GM12878 (cell line): ENCODE results near the gene NSUN5. TPM values are rescaled to one million over a fixed set of nuclear protein-coding genes. Genes with fewer than 3 reads are reported as not detected.

ENCODE experiments used
- ATAC-seq: fragments of 200-7000 bp; cut with Tn5 transposase; 3 replicates; pipeline ENCODE4 v1.9.1; 2020; ENCODE audit warnings: mild to moderate bottlenecking, moderate library complexity
- BruUV-seq: library from RNA; stranded (reverse); fragments of 400-500 nt; replicated peaks from 2 replicates; lab custom pipeline; 2021; lab: Mats Ljungman, UMichigan
- CTCF ChIA-PET: fragments of 300-600 bp; sonication (Branson Sonifier 250); formaldehyde crosslinking; extraction: SDS; loops from one replicate; lab custom pipeline; 2021; ENCODE audit warnings: inconsistent platforms; lab: Yijun Ruan, JAX
- POLR2A ChIA-PET: fragments of 350-600 bp; formaldehyde crosslinking; extraction: SDS; loops from one replicate; lab custom pipeline; 2021; ENCODE audit warnings: inconsistent platforms; lab: Charles Lee
- RAD21 ChIA-PET: fragments of 300-600 bp; sonication (Branson Sonifier 250); formaldehyde crosslinking; loops from one replicate; lab custom pipeline; 2023; ENCODE audit warnings: antibody characterized with exemption; ENCODE audit not compliant: unreplicated experiment; lab: Charles Lee
- SMC1A ChIA-PET: fragments of 300-600 bp; sonication (Branson Sonifier 250); formaldehyde crosslinking; loops from one replicate; lab custom pipeline; 2023; ENCODE audit not compliant: unreplicated experiment, uncharacterized antibody; lab: Charles Lee
- DNase-seq: peaks from one replicate; pipeline ENCODE4 v3.0.0-alpha.2; 2011; ENCODE audit warnings: low read depth, low spot score
- FAIRE-seq: peaks from 3 replicates; lab custom pipeline; 2011; peaks lifted over from hg19 to GRCh38; lab: Jason Lieb, UNC
- H2AFZ ChIP-seq: 2 replicates; pipeline ENCODE4 v1.6.0; 2011; ENCODE audit warnings: low read depth, low read length, control low read depth; ENCODE audit not compliant: control insufficient read depth
- H3K27ac ChIP-seq: 2 replicates; pipeline ENCODE4 v1.5.1; 2011; ENCODE audit warnings: control low read depth; ENCODE audit not compliant: control insufficient read depth, insufficient read depth
- H3K27me3 ChIP-seq, 2 experiments: replicated peaks in 1 of 2; 2 replicates each; pipeline versions ENCODE4 v1.6.0 to v1.6.1; 2011; ENCODE audit warnings: low read length in 1 of 2; ENCODE audit not compliant: control insufficient read depth in 2 of 2, insufficient read depth in 2 of 2
- H3K36me3 ChIP-seq, 2 experiments: 2 replicates each; pipeline ENCODE4 v1.5.1; 2011; ENCODE audit warnings: low read length in 1 of 2; ENCODE audit not compliant: control insufficient read depth in 2 of 2, insufficient read depth in 2 of 2
- H3K4me1 ChIP-seq: 2 replicates; pipeline ENCODE4 v1.6.1; 2011; ENCODE audit warnings: mild to moderate bottlenecking, low read length, moderate library complexity, mixed read lengths; ENCODE audit not compliant: control insufficient read depth, insufficient read depth
- H3K4me2 ChIP-seq: 2 replicates; pipeline ENCODE4 v1.6.0; 2011; ENCODE audit warnings: control low read depth; ENCODE audit not compliant: control insufficient read depth, insufficient read depth
- H3K4me3 ChIP-seq: fragments of 200-600 bp; sonication (generic); 2 replicates; pipeline ENCODE4 v1.5.1; 2016
- H3K79me2 ChIP-seq: 2 replicates; pipeline ENCODE4 v1.6.0; 2011; ENCODE audit warnings: low read length; ENCODE audit not compliant: control insufficient read depth, insufficient read depth
- H3K9ac ChIP-seq: 2 replicates; pipeline ENCODE4 v1.8.0; 2011; ENCODE audit warnings: low read length, control low read depth, mixed read lengths; ENCODE audit not compliant: control insufficient read depth, insufficient read depth
- H3K9me3 ChIP-seq: replicated peaks from 3 replicates; pipeline ENCODE4 v1.5.1; 2011; ENCODE audit warnings: mild to moderate bottlenecking, low read length; ENCODE audit not compliant: control insufficient read depth, insufficient read depth
- H4K20me1 ChIP-seq: 2 replicates; pipeline ENCODE4 v1.6.0; 2011; ENCODE audit not compliant: control insufficient read depth, insufficient read depth
- BACH1 ChIP-seq: fragments of 450-650 bp; IDR thresholded peaks from 2 replicates; pipeline ENCODE4 v1.6.1; 2017; ENCODE audit warnings: mild to moderate bottlenecking, borderline replicate concordance
- BCL11A ChIP-seq: IDR thresholded peaks from 2 replicates; pipeline ENCODE4 v1.6.1; 2011; ENCODE audit warnings: low read depth, low read length
- BCL3 ChIP-seq: IDR thresholded peaks from 2 replicates; pipeline ENCODE4 v1.6.1; 2011; ENCODE audit warnings: borderline replicate concordance, low read depth, mild to moderate bottlenecking, moderate library complexity, low read length; ENCODE audit not compliant: insufficient read depth, poor library complexity, severe bottlenecking
- E2F4 ChIP-seq: IDR thresholded peaks from 2 replicates; pipeline ENCODE4 v1.6.1; 2012; ENCODE audit warnings: low read depth, low read length, improper control_type of control experiment
- E2F8 ChIP-seq: fragments of 450-650 bp; IDR thresholded peaks from 2 replicates; pipeline ENCODE4 v1.6.1; 2018; ENCODE audit warnings: mild to moderate bottlenecking, low read depth, moderate library complexity; ENCODE audit not compliant: partially characterized antibody
- FOS ChIP-seq: IDR thresholded peaks from 3 replicates; pipeline ENCODE4 v1.6.1; 2011; ENCODE audit warnings: borderline replicate concordance; ENCODE audit not compliant: insufficient read length; ENCODE audit errors: extremely low read depth
- IRF3 ChIP-seq: fragments of 450-650 bp; IDR thresholded peaks from 2 replicates; pipeline ENCODE4 v1.6.1; 2014; ENCODE audit warnings: mild to moderate bottlenecking
- MEF2A ChIP-seq: IDR thresholded peaks from 2 replicates; pipeline ENCODE4 v1.6.1; 2011; ENCODE audit warnings: low read depth, mild to moderate bottlenecking, low read length, moderate library complexity; ENCODE audit not compliant: insufficient read depth
- MTA2 ChIP-seq: fragments of 450-650 bp; IDR thresholded peaks from 2 replicates; pipeline ENCODE4 v1.6.1; 2016; ENCODE audit warnings: low read depth, mild to moderate bottlenecking, moderate library complexity
- MYB ChIP-seq: fragments of 150-350 bp; IDR thresholded peaks from 2 replicates; pipeline ENCODE4 v1.6.1; 2014; ENCODE audit warnings: mild to moderate bottlenecking, low read depth, low read length, borderline replicate concordance
- RBBP5 ChIP-seq: fragments of 200-600 bp; sonication (generic); conservative IDR thresholded peaks from 2 replicates; pipeline ENCODE4 v1.6.1; 2016
- RELB ChIP-seq: fragments of 450-650 bp; IDR thresholded peaks from 2 replicates; pipeline ENCODE4 v1.6.1; 2017; ENCODE audit warnings: low read depth, mild to moderate bottlenecking, moderate library complexity
- RFX5 ChIP-seq: IDR thresholded peaks from 2 replicates; pipeline ENCODE4 v1.6.1; 2011; ENCODE audit warnings: low read depth, low read length, improper control_type of control experiment
- SMAD5 ChIP-seq: IDR thresholded peaks from 2 replicates; pipeline ENCODE4 v1.6.1; 2016; ENCODE audit warnings: antibody characterized with exemption, low read depth
- STAT1 ChIP-seq: fragments of 450-650 bp; conservative IDR thresholded peaks from 2 replicates; pipeline ENCODE4 v1.6.1; 2014; ENCODE audit warnings: antibody characterized with exemption, mild to moderate bottlenecking
- SUZ12 ChIP-seq: fragments of 200-600 bp; sonication (generic); IDR thresholded peaks from one replicate; pipeline ENCODE4 v1.6.1; 2018; ENCODE audit warnings: antibody characterized with exemption, mild to moderate bottlenecking; ENCODE audit not compliant: unreplicated experiment
- TCF3 ChIP-seq: IDR thresholded peaks from 2 replicates; pipeline ENCODE4 v1.6.1; 2012; ENCODE audit warnings: low read depth, mild to moderate bottlenecking, low read length, borderline replicate concordance; ENCODE audit not compliant: insufficient read depth
- WGBS: methylation state at CpG from one replicate; pipeline ENCODE4 v1.1.6; 2016; ENCODE audit warnings: low lambda C conversion rate; ENCODE audit not compliant: insufficient replicate concordance, insufficient coverage; ENCODE audit errors: missing lambda C conversion rate; 5-methylcytosine and 5-hydroxymethylcytosine counted together
- in situ Hi-C: fragments of 300-500 bp; cut with MboI; formaldehyde crosslinking; loops from 9 replicates; pipeline ENCODE4 v1.14.3; 2018; ENCODE audit warnings: mixed read lengths
- intact Hi-C: fragments of 100-400 bp; cut with micrococcal nuclease; formaldehyde crosslinking; loops from one replicate; pipeline ENCODE4 v1.14.2; 2022; ENCODE audit not compliant: unreplicated experiment
- polyA plus RNA-seq, 11 experiments: library from polyadenylated mRNA; depleted of rRNA in 4 of 11; unstranded in 6 of 11; stranded (reverse) in 5 of 11; fragments of >200 nt; fragmentation: Nextera tagmentation in 4 of 11; fragmentation: Illumina TruSeq in 1 of 11; extraction: Ambion mirVana in 4 of 11; extraction: Trizol in 1 of 11; gene quantifications; 1 replicate in 1 of 11; 2 replicates in 10 of 11; pipeline versions ENCODE4 v1.2.1 to v1.2.3, GENCODE V29; 2011 to 2016; ENCODE audit warnings: inconsistent platforms in 2 of 11, missing spikeins in 2 of 11, low read depth in 1 of 11
- total RNA-seq, 4 experiments: library from RNA; depleted of rRNA in 3 of 4; stranded (reverse); fragments of >200 nt in 3 of 4; fragmentation: Illumina TruSeq in 1 of 4; extraction: Trizol in 1 of 4; gene quantifications; 2 replicates each; pipeline versions ENCODE4 v1.2.1 to v1.2.3, GENCODE V29; 2013 to 2021

The NSUN5 gene
- total and polyA plus RNA-seq, 10 of the 15 experiments (the other 5 are each of a cell fraction or from before 2014, with no cell fraction given) = 2.0 to 63.4 (median 38.2) TPM

- WGBS = 58% methylated on average over 7 of the region's 7 CpGs
- no peak overlapping the region for H2AFZ ChIP-seq
- DNase-seq (no peak), ATAC-seq (no peak), FAIRE-seq (no peak)
- SMC1A ChIA-PET = interaction anchor here (0.5 kb wide), 1 partner anchor 759 kb away, joined by 3 read pairs; no protein-coding TSS in a partner anchor
- in situ Hi-C loops = no loop called here
- no peak overlapping the region for H3K4me2 ChIP-seq
- no peaks in the 10 kb centered on the region; a peak in 1 of 4 replicates for H3K27me3 ChIP-seq
- no peaks in the 10 kb centered on the region for H3K36me3 ChIP-seq
- H3K4me3 ChIP-seq = no peak overlapping the region
- CTCF ChIA-PET = interaction anchor here (1.4 kb wide), 1 partner anchor 16 kb away, joined by 3 read pairs; no protein-coding TSS in a partner anchor
- intact Hi-C loops = no loop called here
- RAD21 ChIA-PET = no interaction called here
- no peak overlapping the region for H3K9ac ChIP-seq
- no TSS peak for BruUV-seq
- no peak overlapping the region for H3K27ac ChIP-seq
- no peaks in the 10 kb centered on the region for H3K79me2 ChIP-seq
- H3K4me1 ChIP-seq = no peaks in the 10 kb centered on the region
- no peaks in the 10 kb centered on the region for H4K20me1 ChIP-seq
- POLR2A ChIA-PET = interaction anchor here (0.6 kb wide), 1 partner anchor 25 kb away, joined by 9 read pairs; no protein-coding TSS in a partner anchor
- H3K9me3 ChIP-seq = no peaks in the 10 kb centered on the region
- no peak for TF ChIP-seq FOS
- no peak for TF ChIP-seq RELB
- TF ChIP-seq TCF3 = no peak
- TF ChIP-seq STAT1 = no peak
- no peak for TF ChIP-seq RBBP5
- no peak for TF ChIP-seq IRF3
- no peak for TF ChIP-seq MEF2A
- TF ChIP-seq MYB = no peak
- TF ChIP-seq BCL3 = no peak
- no peak for TF ChIP-seq E2F4
- no peak for TF ChIP-seq BCL11A
- no peak for TF ChIP-seq SMAD5
- TF ChIP-seq RFX5 = no peak
- no peak for TF ChIP-seq SUZ12
- no peak for TF ChIP-seq BACH1
- no peak for TF ChIP-seq E2F8
- TF ChIP-seq MTA2 = no peak
Measured at GRCh38 chr7:73340514-73340913, 31.9 kb upstream of the NSUN5 start.
